ENCODE measurements around the gene ABHD2.

GRCh38 chr15:89211678-89212170 is 123.5 kb downstream of the ABHD2 start:
- no peak for TF ChIP-seq POLR2AphosphoS5 (IDR thresholded peaks at IDR 0.05; ENCODE audit: low read depth, low read length)
- no peak for TF ChIP-seq REST (IDR thresholded peaks at IDR 0.05; ENCODE audit: insufficient read depth in 1 of 2, low read depth in 2 of 2, low read length in 2 of 2)
